ENCODE data around the gene MOGAT1.

The MOGAT1 gene

GRCh38 chr2:222728621-222729020, 57.2 kb downstream of the MOGAT1 start:
- Mint-ChIP-seq H3K9me3 (peaks cover 6% of the 10 kb centered on the region), H3K36me3 (ENCODE audit: low read depth) (no peaks in the 10 kb centered on the region), H3K4me1 (peaks cover 14% of the 10 kb centered on the region), H3K27ac (no peak overlapping the region), H3K27me3 (ENCODE audit: low read depth, poor library complexity) (peaks cover 3% of the 10 kb centered on the region), H3K4me3 (no peak overlapping the region)
- TF ChIP-seq CTCF (IDR thresholded peaks at IDR 0.05): no peak
- no peak for DNase-seq

GRCh38 chr2:222730366-222730999, 59.0 kb downstream of the MOGAT1 start:
- Mint-ChIP-seq H3K4me1 (peaks cover 14% of the 10 kb centered on the region), H3K36me3 (ENCODE audit: low read depth) (no peaks in the 10 kb centered on the region), H3K4me3 (no peak overlapping the region), H3K27ac (no peak overlapping the region), H3K9me3 (peaks cover 6% of the 10 kb centered on the region), H3K27me3 (ENCODE audit: low read depth, poor library complexity) (peaks cover 3% of the 10 kb centered on the region)
- no peak for DNase-seq
- TF ChIP-seq CTCF (IDR thresholded peaks at IDR 0.05): no peak

- no peak for DNase-seq
- peaks cover 3% of the 10 kb centered on the region for H3K27me3 Mint-ChIP-seq (ENCODE audit: low read depth, poor library complexity)
- peaks cover 6% of the 10 kb centered on the region for H3K9me3 Mint-ChIP-seq
- H3K4me3 Mint-ChIP-seq: no peak overlapping the region
- H3K4me1 Mint-ChIP-seq: peaks cover 14% of the 10 kb centered on the region
- H3K36me3 Mint-ChIP-seq (ENCODE audit: low read depth): no peaks in the 10 kb centered on the region
- H3K27ac Mint-ChIP-seq: no peak overlapping the region
- TF ChIP-seq CTCF (IDR thresholded peaks at IDR 0.05): no peak
Measured at GRCh38 chr2:222731201-222731621, 59.8 kb downstream of the MOGAT1 start.

- no peak for DNase-seq
- H3K36me3 Mint-ChIP-seq (ENCODE audit: low read depth): no peaks in the 10 kb centered on the region
- no peak overlapping the region for H3K4me3 Mint-ChIP-seq
- H3K9me3 Mint-ChIP-seq: peaks cover 6% of the 10 kb centered on the region
- H3K27ac Mint-ChIP-seq: no peak overlapping the region
- peaks cover 14% of the 10 kb centered on the region for H3K4me1 Mint-ChIP-seq
- TF ChIP-seq CTCF (IDR thresholded peaks at IDR 0.05): no peak
- H3K27me3 Mint-ChIP-seq (ENCODE audit: low read depth, poor library complexity): peaks cover 3% of the 10 kb centered on the region
Measured at GRCh38 chr2:222732489-222733178, 61.2 kb downstream of the MOGAT1 start.

- Mint-ChIP-seq H3K9me3 (peaks cover 6% of the 10 kb centered on the region), H3K27me3 (ENCODE audit: low read depth, poor library complexity) (peaks cover 3% of the 10 kb centered on the region), H3K4me3 (no peak overlapping the region), H3K36me3 (ENCODE audit: low read depth) (no peaks in the 10 kb centered on the region), H3K27ac (no peak overlapping the region), H3K4me1 (peaks cover 16% of the 10 kb centered on the region)
- TF ChIP-seq CTCF (IDR thresholded peaks at IDR 0.05): no peak
- no peak for DNase-seq
Measured at GRCh38 chr2:222733470-222733845, 62.0 kb downstream of the MOGAT1 start.

Data from nephron progenitor cell (in vitro differentiated cells).